Measurements from ENCODE around the gene GALNTL6. TPM values are rescaled to one million over a fixed set of nuclear protein-coding genes. Genes with fewer than 3 reads are reported as not detected.

Gene GALNTL6
- total and polyA plus RNA-seq, 7 donors = 0.14 to 2.5 (median 0.42) TPM; not detected in 1

- Histone ChIP-seq H3K9me3 (peaks cover 0 to 15% (median 5%) of the 10 kb centered on the region in 4 donors), H3K36me3 (no peaks in the 10 kb centered on the region), H3K4me1 (no peaks in the 10 kb centered on the region), H3K27me3 (no peaks in the 10 kb centered on the region), H3K4me3 (no peak overlapping the region), H3K27ac (no peak overlapping the region)
- DNase-seq = no peak
- intact Hi-C loops (cut with DNase I) = no loop called here
- WGBS, 2 donors = 90 to 92% methylated on average over 4 of the region's 4 CpGs
- TF ChIP-seq EP300 (IDR thresholded peaks at IDR 0.05) = no peak
- TF ChIP-seq POLR2A (IDR thresholded peaks at IDR 0.05) = no peak
- TF ChIP-seq, protein P1, sequence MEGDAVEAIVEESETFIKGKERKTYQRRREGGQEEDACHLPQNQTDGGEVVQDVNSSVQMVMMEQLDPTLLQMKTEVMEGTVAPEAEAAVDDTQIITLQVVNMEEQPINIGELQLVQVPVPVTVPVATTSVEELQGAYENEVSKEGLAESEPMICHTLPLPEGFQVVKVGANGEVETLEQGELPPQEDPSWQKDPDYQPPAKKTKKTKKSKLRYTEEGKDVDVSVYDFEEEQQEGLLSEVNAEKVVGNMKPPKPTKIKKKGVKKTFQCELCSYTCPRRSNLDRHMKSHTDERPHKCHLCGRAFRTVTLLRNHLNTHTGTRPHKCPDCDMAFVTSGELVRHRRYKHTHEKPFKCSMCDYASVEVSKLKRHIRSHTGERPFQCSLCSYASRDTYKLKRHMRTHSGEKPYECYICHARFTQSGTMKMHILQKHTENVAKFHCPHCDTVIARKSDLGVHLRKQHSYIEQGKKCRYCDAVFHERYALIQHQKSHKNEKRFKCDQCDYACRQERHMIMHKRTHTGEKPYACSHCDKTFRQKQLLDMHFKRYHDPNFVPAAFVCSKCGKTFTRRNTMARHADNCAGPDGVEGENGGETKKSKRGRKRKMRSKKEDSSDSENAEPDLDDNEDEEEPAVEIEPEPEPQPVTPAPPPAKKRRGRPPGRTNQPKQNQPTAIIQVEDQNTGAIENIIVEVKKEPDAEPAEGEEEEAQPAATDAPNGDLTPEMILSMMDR (IDR thresholded peaks at IDR 0.05) = no peak
- TF ChIP-seq POLR2AphosphoS5 (IDR thresholded peaks at IDR 0.05) = no peak
Measured at GRCh38 chr4:172734555-172734954, 921.4 kb downstream of the GALNTL6 start.

DNA sequence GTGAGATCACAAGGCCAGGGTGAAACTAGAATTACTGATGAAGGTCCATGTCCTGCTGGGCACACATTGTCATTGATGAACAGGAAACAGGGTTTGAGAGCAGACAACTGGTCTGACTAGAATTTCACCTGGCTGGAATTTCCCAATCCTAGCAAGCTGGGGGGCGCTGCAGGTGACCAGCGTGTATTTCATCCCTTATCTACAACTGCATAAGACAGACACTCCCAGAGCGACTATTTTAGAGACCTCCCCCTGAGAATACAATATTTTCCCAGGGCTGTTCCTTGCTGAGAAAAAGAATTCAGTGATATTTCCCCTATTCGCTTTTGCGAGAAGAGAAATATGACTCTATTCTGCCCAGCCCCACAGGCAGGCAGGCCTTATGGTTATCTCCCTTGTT, 922.8 kb downstream of the GALNTL6 start:
- 82 to 83% methylated on average over 5 of the region's 5 CpGs for WGBS, 2 donors
- Histone ChIP-seq H3K4me1 (no peaks in the 10 kb centered on the region), H3K36me3 (no peaks in the 10 kb centered on the region), H3K4me3 (no peak overlapping the region), H3K9me3 (peaks cover 0 to 15% (median 5%) of the 10 kb centered on the region in 4 donors), H3K27ac (no peak overlapping the region), H3K27me3 (no peaks in the 10 kb centered on the region)
- TF ChIP-seq EP300 (IDR thresholded peaks at IDR 0.05) = no peak
- TF ChIP-seq, protein P1 (IDR thresholded peaks at IDR 0.05) = no peak
- no peak for TF ChIP-seq POLR2AphosphoS5 (IDR thresholded peaks at IDR 0.05)
- TF ChIP-seq POLR2A (IDR thresholded peaks at IDR 0.05) = no peak
- intact Hi-C loops (cut with DNase I) = no loop called here
- no peak for DNase-seq

- H3K4me1 ChIP-seq = no peaks in the 10 kb centered on the region
- no peak overlapping the region for H3K4me3 ChIP-seq
- H3K27me3 ChIP-seq = no peaks in the 10 kb centered on the region
- no peaks in the 10 kb centered on the region for H3K36me3 ChIP-seq
- WGBS, 2 donors = 84 to 88% methylated on average over 1 of the region's 1 CpG
- peaks cover 0 to 5% (median 2%) of the 10 kb centered on the region in 4 donors for H3K9me3 ChIP-seq
- TF ChIP-seq POLR2AphosphoS5 (IDR thresholded peaks at IDR 0.05) = no peak
- no peak for TF ChIP-seq EP300 (IDR thresholded peaks at IDR 0.05)
- TF ChIP-seq POLR2A (IDR thresholded peaks at IDR 0.05) = no peak
- TF ChIP-seq, protein P1 (IDR thresholded peaks at IDR 0.05) = no peak
- no peak overlapping the region for H3K27ac ChIP-seq
- intact Hi-C loops (cut with DNase I) = no loop called here
- no peak for DNase-seq
Measured at GRCh38 chr4:172740434-172740833, 927.2 kb downstream of the GALNTL6 start.

GRCh38 chr4:172750910-172751309, 937.7 kb downstream of the GALNTL6 start:
- DNase-seq = no peak
- Histone ChIP-seq H3K36me3 (no peaks in the 10 kb centered on the region), H3K4me1 (no peaks in the 10 kb centered on the region), H3K9me3 (no peaks in the 10 kb centered on the region), H3K27ac (no peak overlapping the region), H3K27me3 (no peaks in the 10 kb centered on the region), H3K4me3 (no peak overlapping the region)
- intact Hi-C loops (cut with DNase I) = no loop called here
- TF ChIP-seq, protein P1 (IDR thresholded peaks at IDR 0.05) = no peak
- TF ChIP-seq POLR2A (IDR thresholded peaks at IDR 0.05) (no peak), POLR2AphosphoS5 (IDR thresholded peaks at IDR 0.05) (no peak), EP300 (IDR thresholded peaks at IDR 0.05) (no peak)
- 66 to 84% methylated on average over 1 of the region's 1 CpG for WGBS, 2 donors

- TF ChIP-seq POLR2A (IDR thresholded peaks at IDR 0.05) (no peak), POLR2AphosphoS5 (IDR thresholded peaks at IDR 0.05) (no peak), EP300 (IDR thresholded peaks at IDR 0.05) (no peak)
- TF ChIP-seq, protein P1 (IDR thresholded peaks at IDR 0.05) = no peak
- DNase-seq = no peak
- H3K4me1 ChIP-seq = no peaks in the 10 kb centered on the region
- 81 to 82% methylated on average over 2 of the region's 2 CpGs for WGBS, 2 donors
- H3K9me3 ChIP-seq = no peaks in the 10 kb centered on the region
- H3K27me3 ChIP-seq = no peaks in the 10 kb centered on the region
- no peak overlapping the region for H3K27ac ChIP-seq
- no peaks in the 10 kb centered on the region for H3K36me3 ChIP-seq
- intact Hi-C loops (cut with DNase I) = no loop called here
- H3K4me3 ChIP-seq = no peak overlapping the region
Measured at GRCh38 chr4:172751550-172751949, 938.3 kb downstream of the GALNTL6 start.
